Lung (tissue), 12 donors: ENCODE results near the gene ITGA8. TPM values are rescaled to one million over a fixed set of nuclear protein-coding genes. Genes with fewer than 3 reads are reported as not detected.
"Not testable (repeated sequence)": the region's sequence is repeated elsewhere in the genome, so short reads cannot be mapped to it uniquely, and the experiment has no call there.

Experiments used
- ATAC-seq: fragments of 200-7000 bp; cut with Tn5 transposase; one replicate; pipeline ENCODE4 v1.9.1; 2020; ENCODE audit warnings: moderate number of reproducible peaks; ENCODE audit not compliant: insufficient read depth, low FRiP score
- DNase-seq, 3 donors: peaks; one replicate each; pipeline ENCODE4 v3.0.0-alpha.2; 2013 to 2017
- H3K27ac ChIP-seq, 2 donors: one replicate each; pipeline ENCODE4 v1.5.1; 2013; ENCODE audit warnings: mild to moderate bottlenecking in 2 of 2, moderate library complexity in 2 of 2, control low read depth in 1 of 2, inconsistent platforms in 1 of 2, low read depth in 1 of 2, low read length in 1 of 2
- H3K27me3 ChIP-seq, 3 donors: one replicate each; pipeline ENCODE4 v1.5.1; 2013; ENCODE audit warnings: low read length in 2 of 3; ENCODE audit not compliant: control insufficient read depth in 3 of 3, insufficient read depth in 3 of 3
- H3K36me3 ChIP-seq, 4 donors: one replicate each; pipeline ENCODE4 v1.5.1; 2013; ENCODE audit warnings: low read length in 4 of 4, mild to moderate bottlenecking in 1 of 4, moderate library complexity in 1 of 4; ENCODE audit not compliant: control insufficient read depth in 4 of 4, insufficient read depth in 4 of 4
- H3K4me1 ChIP-seq, 5 donors: one replicate each; pipeline ENCODE4 v1.5.1; 2013; ENCODE audit warnings: low read length in 5 of 5, mild to moderate bottlenecking in 2 of 5, moderate library complexity in 1 of 5; ENCODE audit not compliant: control insufficient read depth in 5 of 5, insufficient read depth in 5 of 5
- H3K4me3 ChIP-seq: one replicate; pipeline ENCODE4 v1.5.1; 2013; ENCODE audit warnings: mild to moderate bottlenecking, control low read depth, moderate library complexity
- H3K9ac ChIP-seq, 2 donors: one replicate each; pipeline ENCODE4 v1.5.1; 2013; ENCODE audit warnings: low read length in 2 of 2, control low read depth in 1 of 2; ENCODE audit not compliant: insufficient read depth in 1 of 2
- H3K9me3 ChIP-seq, 4 donors: one replicate each; pipeline ENCODE4 v1.5.1; 2013; ENCODE audit warnings: low read length in 3 of 4, mild to moderate bottlenecking in 1 of 4, moderate library complexity in 1 of 4; ENCODE audit not compliant: control insufficient read depth in 4 of 4, insufficient read depth in 3 of 4
- CTCF ChIP-seq: IDR thresholded peaks from 2 replicates; pipeline ENCODE4 v1.5.1; 2012; ENCODE audit warnings: mild to moderate bottlenecking; ENCODE audit errors: control extremely low read depth, extremely low read depth
- WGBS, 2 donors: extraction: QIAGEN DNeasy Blood & Tissue Kit; methylation state at CpG; one replicate each; pipeline ENCODE4 v1.1.7; 2013; 5-methylcytosine and 5-hydroxymethylcytosine counted together
- polyA plus RNA-seq, 2 donors: library from polyadenylated mRNA; stranded (reverse); fragments of 200-250 nt; gene quantifications; one replicate each; pipeline ENCODE4 v1.2.1, GENCODE V29; 2013
- total RNA-seq, 2 donors: library from RNA; depleted of rRNA in 1 of 2; stranded (reverse); fragments of >200 nt in 1 of 2; gene quantifications; one replicate each; pipeline ENCODE4 v1.2.1, GENCODE V29; 2014 to 2021
- donor health status: control.
- donor health status: control.
- donor health status: Bipolar disorder and iron deficiency.
- donor health status: healthy.
- donor health status: DM: yes; HTN: yes; CAD: no.

The ITGA8 gene
- total and polyA plus RNA-seq, 4 donors, result 3.9 to 124 (median 13.6) TPM

GRCh38 chr10:15562578-15562977 is 157.1 kb downstream of the ITGA8 start:
- H3K9me3 ChIP-seq, result no peaks in the 10 kb centered on the region
- H3K9ac ChIP-seq, result peak overlapping the region in 1 of 2 donors; percentile 4
- no peak overlapping the region for H3K27ac ChIP-seq
- H3K4me3 ChIP-seq, result no peak overlapping the region
- no peaks in the 10 kb centered on the region for H3K4me1 ChIP-seq
- H3K36me3 ChIP-seq, result peaks cover 0 to 31% (median 2%) of the 10 kb centered on the region in 4 donors
- H3K27me3 ChIP-seq, result no peaks in the 10 kb centered on the region
- no peak for ATAC-seq
- TF ChIP-seq CTCF, result no peak
- no peak for DNase-seq
- WGBS, 2 donors, result 88 to 93% methylated on average over 5 of the region's 5 CpGs

- H3K27me3 ChIP-seq, result no peaks in the 10 kb centered on the region
- no peak for ATAC-seq
Observed at GRCh38 chr10:15562116-15562515, 157.6 kb downstream of the ITGA8 start.

GRCh38 chr10:15558136-15558535 is 161.6 kb downstream of the ITGA8 start:
- Histone ChIP-seq H3K4me3 (no peak overlapping the region), H3K27ac (no peak overlapping the region), H3K36me3 (peaks cover 0 to 50% (median 2%) of the 10 kb centered on the region in 4 donors), H3K9ac (no peak overlapping the region), H3K27me3 (no peaks in the 10 kb centered on the region), H3K9me3 (peaks cover 0 to 4% (median 0%) of the 10 kb centered on the region in 4 donors), H3K4me1 (no peaks in the 10 kb centered on the region)
- WGBS, 2 donors, result 69 to 71% methylated on average over 5 of the region's 5 CpGs
- ATAC-seq, result no peak
- no peak for TF ChIP-seq CTCF
- no peak for DNase-seq

More at GRCh38 chr10:15562116-15562515, 157.6 kb downstream of the ITGA8 start:
- 87 to 95% methylated on average over 10 of the region's 10 CpGs for WGBS, 2 donors
- Histone ChIP-seq H3K36me3 (peaks cover 0 to 35% (median 2%) of the 10 kb centered on the region in 4 donors), H3K4me1 (no peaks in the 10 kb centered on the region), H3K4me3 (no peak overlapping the region), H3K9ac (peak overlapping the region in 1 of 2 donors; percentile 4), H3K27ac (no peak overlapping the region), H3K9me3 (no peaks in the 10 kb centered on the region)
- DNase-seq, result no peak
- no peak for TF ChIP-seq CTCF

- not testable (repeated sequence) for H3K4me1 ChIP-seq, H3K9ac ChIP-seq, H3K9me3 ChIP-seq, H3K4me3 ChIP-seq, DNase-seq, H3K27me3 ChIP-seq, ATAC-seq, H3K27ac ChIP-seq
- WGBS, 2 donors, result 70 to 73% methylated on average over 3 of the region's 3 CpGs
- H3K36me3 ChIP-seq, result peaks cover 0 to 47% (median under 1%) of the 10 kb centered on the region in 4 donors
Observed at GRCh38 chr10:15557168-15557567, 162.6 kb downstream of the ITGA8 start.
